Vagina (tissue), 2 donors: Measurements from ENCODE around the gene TEX51. TPM values are rescaled to one million over a fixed set of nuclear protein-coding genes. Genes with fewer than 3 reads are reported as not detected.

Experiments used
- DNase-seq, 2 donors: peaks; one replicate each; pipeline ENCODE4 v3.0.0-alpha.2; 2017; ENCODE audit errors: extremely low spot score in 2 of 2
- H3K27ac ChIP-seq: fragments of 200-600 bp; sonication (generic); one replicate; pipeline ENCODE4 v1.5.1; 2019
- H3K27me3 ChIP-seq: fragments of 200-600 bp; sonication (generic); one replicate; pipeline ENCODE4 v1.5.1; 2019
- H3K36me3 ChIP-seq, 2 donors: fragments of 200-600 bp; sonication (generic); one replicate each; pipeline ENCODE4 v1.5.1; 2017 to 2019
- H3K4me1 ChIP-seq: fragments of 200-600 bp; sonication (generic); one replicate; pipeline ENCODE4 v1.5.1; 2019
- H3K4me3 ChIP-seq, 2 donors: fragments of 200-600 bp; sonication (generic); 1 replicate in 1 of 2; 2 replicates in 1 of 2; pipeline ENCODE4 v1.5.1; 2016 to 2019
- H3K9me3 ChIP-seq: fragments of 200-600 bp; sonication (generic); one replicate; pipeline ENCODE4 v1.5.1; 2019
- CTCF ChIP-seq, 3 experiments: fragments of 450-650 bp in 2 of 3; fragments of 200-600 bp in 1 of 3; sonication (generic) in 1 of 3; IDR thresholded peaks; one replicate each; pipeline ENCODE4 v1.5.1; 2017 to 2019; ENCODE audit warnings: antibody characterized with exemption in 3 of 3, mild to moderate bottlenecking in 2 of 3, moderate library complexity in 2 of 3
- POLR2A ChIP-seq, 2 donors: fragments of 450-650 bp; IDR thresholded peaks; one replicate each; pipeline ENCODE4 v1.6.1; 2017; ENCODE audit warnings: antibody characterized with exemption in 2 of 2, mild to moderate bottlenecking in 2 of 2, moderate library complexity in 2 of 2
- POLR2AphosphoS5 ChIP-seq, 2 donors: sonication (generic); formaldehyde crosslinking; IDR thresholded peaks; one replicate each; pipeline ENCODE4 v1.9.0; 2017; ENCODE audit warnings: antibody characterized with exemption in 2 of 2, mild to moderate bottlenecking in 2 of 2, low read depth in 1 of 2; ENCODE audit not compliant: insufficient read depth in 1 of 2
- intact Hi-C: fragments of 100-400 bp; cut with DNase I; formaldehyde crosslinking; loops from one replicate; pipeline ENCODE4 v1.15.1; 2023
- total RNA-seq: library from RNA; depleted of rRNA; stranded (reverse); fragments of >200 nt; gene quantifications from one replicate; pipeline ENCODE4 v1.2.3, GENCODE V29; 2016

The TEX51 gene
- total RNA-seq, 1 donor from 2014 or later = not detected

- Histone ChIP-seq H3K4me3 (no peak overlapping the region), H3K4me1 (no peaks in the 10 kb centered on the region), H3K27me3 (no peaks in the 10 kb centered on the region), H3K36me3 (no peaks in the 10 kb centered on the region), H3K27ac (no peak overlapping the region), H3K9me3 (no peaks in the 10 kb centered on the region)
- TF ChIP-seq POLR2A (IDR thresholded peaks at IDR 0.05) (no peak), POLR2AphosphoS5 (IDR thresholded peaks at IDR 0.05; ENCODE audit: insufficient read depth in 1 of 2, low read depth in 1 of 2) (no peak), CTCF (IDR thresholded peaks at IDR 0.05) (no peak)
- intact Hi-C loops = no loop called here
- DNase-seq = peak in 1 of 2 donors; percentile 72
Observed at GRCh38 chr2:126851756-126852155, 46.9 kb upstream of the TEX51 start.

- DNase-seq = peak in 1 of 2 donors; percentile 84
- Histone ChIP-seq H3K4me1 (no peaks in the 10 kb centered on the region), H3K9me3 (no peaks in the 10 kb centered on the region), H3K27ac (no peak overlapping the region), H3K36me3 (no peaks in the 10 kb centered on the region), H3K27me3 (no peaks in the 10 kb centered on the region), H3K4me3 (no peak overlapping the region)
- TF ChIP-seq POLR2A (IDR thresholded peaks at IDR 0.05) (no peak), CTCF (IDR thresholded peaks at IDR 0.05) (no peak), POLR2AphosphoS5 (IDR thresholded peaks at IDR 0.05; ENCODE audit: insufficient read depth in 1 of 2, low read depth in 1 of 2) (no peak)
- intact Hi-C loops = no loop called here
Observed at GRCh38 chr2:126852361-126852760, 46.3 kb upstream of the TEX51 start.

GRCh38 chr2:126855606-126856005 is 43.1 kb upstream of the TEX51 start:
- no peak for TF ChIP-seq POLR2AphosphoS5 (IDR thresholded peaks at IDR 0.05; ENCODE audit: insufficient read depth in 1 of 2, low read depth in 1 of 2)
- TF ChIP-seq CTCF (IDR thresholded peaks at IDR 0.05) = no peak
- TF ChIP-seq POLR2A (IDR thresholded peaks at IDR 0.05) = no peak
- no peak overlapping the region for H3K4me3 ChIP-seq
- DNase-seq = peak; percentile 74 to 75
- no peaks in the 10 kb centered on the region for H3K36me3 ChIP-seq
- intact Hi-C loops = no loop called here
- no peaks in the 10 kb centered on the region for H3K27me3 ChIP-seq
- no peaks in the 10 kb centered on the region for H3K9me3 ChIP-seq
- no peaks in the 10 kb centered on the region for H3K4me1 ChIP-seq
- no peak overlapping the region for H3K27ac ChIP-seq

GRCh38 chr2:126856403-126856802 is 42.3 kb upstream of the TEX51 start:
- H3K27me3 ChIP-seq = no peaks in the 10 kb centered on the region
- H3K4me1 ChIP-seq = no peaks in the 10 kb centered on the region
- H3K36me3 ChIP-seq = no peaks in the 10 kb centered on the region
- TF ChIP-seq CTCF (IDR thresholded peaks at IDR 0.05) = no peak
- intact Hi-C loops = no loop called here
- no peak overlapping the region for H3K4me3 ChIP-seq
- DNase-seq = peak; percentile 54 to 67
- H3K27ac ChIP-seq = no peak overlapping the region
- no peaks in the 10 kb centered on the region for H3K9me3 ChIP-seq

GRCh38 chr2:126857502-126857901 is 41.2 kb upstream of the TEX51 start:
- H3K4me3 ChIP-seq = no peak overlapping the region
- DNase-seq = peak in 1 of 2 donors; percentile 81

More at GRCh38 chr2:126857502-126857901, 41.2 kb upstream of the TEX51 start:
- no peaks in the 10 kb centered on the region for H3K4me1 ChIP-seq
- H3K9me3 ChIP-seq = no peaks in the 10 kb centered on the region
- no peak overlapping the region for H3K27ac ChIP-seq
- no peak for TF ChIP-seq CTCF (IDR thresholded peaks at IDR 0.05)
- TF ChIP-seq POLR2AphosphoS5 (IDR thresholded peaks at IDR 0.05; ENCODE audit: insufficient read depth in 1 of 2, low read depth in 1 of 2) = no peak
- no peak for TF ChIP-seq POLR2A (IDR thresholded peaks at IDR 0.05)
- H3K36me3 ChIP-seq = no peaks in the 10 kb centered on the region
- intact Hi-C loops = no loop called here
- no peaks in the 10 kb centered on the region for H3K27me3 ChIP-seq
